NCI-H748 (cell line): ENCODE data around the gene UBXN6.
A peak's percentile ranks its signal among the peaks of the same experiment; 100 is the strongest.

Source experiments
- DNase-seq: peaks from one replicate; lab custom pipeline; 2025; ENCODE audit not compliant: unreplicated experiment; lab: John Stamatoyannopoulos, UW

Gene UBXN6

DNA sequence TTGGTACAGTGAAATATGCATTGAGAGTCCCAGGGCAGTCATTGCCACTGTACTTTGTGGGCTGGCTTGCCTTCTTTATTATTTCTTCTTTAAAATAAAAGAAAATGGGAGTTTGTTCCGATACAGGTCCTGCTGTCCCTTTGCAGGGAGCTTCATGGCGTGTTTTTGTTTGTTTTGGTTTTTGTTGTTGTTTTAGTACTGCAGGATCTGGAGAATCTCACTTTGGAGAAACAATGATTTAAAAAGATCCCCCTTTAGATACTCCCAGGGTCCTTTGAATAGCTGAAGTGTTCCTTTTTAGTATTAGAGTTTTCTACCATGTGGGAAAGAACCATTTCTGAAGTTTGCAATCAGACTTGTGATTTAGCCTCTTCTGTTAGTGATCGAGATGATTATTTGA lies 44.0 kb downstream of the UBXN6 start:
- no peak for DNase-seq

GRCh38 chr19:4409123-4409933 lies 48.3 kb downstream of the UBXN6 start:
- no peak for DNase-seq

DNA sequence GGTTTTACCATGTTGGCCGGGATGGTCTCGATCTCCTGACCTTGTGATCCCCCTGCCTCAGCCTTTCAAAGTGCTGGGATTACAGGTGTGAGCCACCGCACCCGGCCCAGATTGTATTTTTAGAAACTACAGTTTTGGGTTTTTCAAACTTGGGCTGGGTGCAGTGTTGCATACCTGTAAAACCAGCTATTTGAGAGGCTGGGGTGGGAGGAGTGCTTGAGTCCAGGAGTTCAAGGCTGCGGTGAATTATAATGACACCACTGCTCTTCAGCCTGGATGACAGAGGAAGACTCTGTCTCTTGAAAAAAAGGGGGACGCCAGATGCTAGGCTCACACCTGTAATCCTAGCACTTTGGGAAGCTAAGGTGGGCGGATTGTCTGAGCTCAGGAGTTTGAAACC lies 51.0 kb downstream of the UBXN6 start:
- DNase-seq = no peak

DNA sequence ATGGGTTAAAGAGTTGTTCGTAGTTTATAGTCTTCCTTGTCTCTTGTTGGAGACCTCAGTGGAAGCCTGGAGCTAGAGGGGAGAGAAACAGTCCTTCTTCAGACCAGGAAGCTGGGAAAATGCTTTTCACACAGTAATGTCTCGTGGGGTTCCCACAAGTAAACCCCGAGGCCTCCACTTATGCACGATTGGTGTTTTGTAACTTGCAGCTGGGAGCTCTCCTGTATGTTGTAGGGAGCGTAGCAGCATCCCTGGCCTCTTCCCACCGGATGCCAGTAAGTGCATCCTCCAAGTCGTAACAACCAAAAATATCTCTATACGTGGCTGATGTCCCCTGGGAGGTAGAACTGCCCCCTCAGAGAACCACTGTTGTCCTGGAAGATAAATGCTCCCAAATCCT lies 51.6 kb downstream of the UBXN6 start:
- DNase-seq = no peak

- DNase-seq = no peak
Observed at GRCh38 chr19:4403005-4403761, 54.4 kb downstream of the UBXN6 start.

DNA sequence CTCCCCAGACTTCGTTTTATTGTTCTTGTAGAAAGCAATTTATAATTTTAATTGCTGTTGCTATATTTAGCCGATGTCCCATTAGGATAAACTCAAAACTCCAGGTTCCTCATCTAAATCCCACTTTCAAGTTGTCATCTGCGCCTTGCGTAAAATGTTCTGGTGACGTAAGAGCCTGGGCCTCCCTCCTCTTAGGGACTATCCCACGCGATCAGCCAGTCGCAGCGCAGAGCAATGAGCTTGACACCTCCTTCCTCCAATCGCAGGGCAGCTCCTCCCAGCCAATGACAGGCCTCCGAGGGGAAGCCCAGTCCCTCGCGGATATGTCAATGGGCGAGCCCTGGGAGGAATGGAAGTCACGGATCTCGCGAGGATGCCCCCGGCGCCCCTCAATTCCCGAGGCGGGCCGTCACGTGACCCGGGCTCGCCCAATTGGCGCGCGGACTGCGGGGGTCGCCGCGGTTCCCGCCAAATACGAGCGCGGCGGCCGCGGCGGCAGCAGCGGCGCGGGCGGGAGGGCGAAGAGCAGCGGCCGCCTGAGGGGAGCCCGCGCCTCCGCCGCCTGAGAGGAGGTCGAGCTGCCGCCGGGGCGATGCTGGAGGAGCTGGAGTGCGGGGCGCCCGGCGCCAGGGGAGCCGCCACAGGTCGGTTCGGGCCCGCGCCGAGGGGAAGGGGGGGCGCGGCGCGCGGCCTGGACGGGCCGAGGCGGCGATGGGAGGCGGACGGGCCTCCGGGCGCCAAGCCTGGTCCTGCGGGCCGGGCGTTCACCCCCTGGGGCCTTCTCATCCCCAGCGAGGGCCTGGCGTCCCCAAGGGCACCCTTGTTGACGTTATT lies 55.2 kb downstream of the UBXN6 start, which contains the start of gene CHAF1A:
Gene CHAF1A (plus strand): TSS at position 470 of the 834 bp plus-strand sequence. CDS start 123 bp downstream, at position 593.
- peak; percentile 100 for DNase-seq

- no peak for DNase-seq
Observed at GRCh38 chr19:4401769-4402170, 55.8 kb downstream of the UBXN6 start.

DNA sequence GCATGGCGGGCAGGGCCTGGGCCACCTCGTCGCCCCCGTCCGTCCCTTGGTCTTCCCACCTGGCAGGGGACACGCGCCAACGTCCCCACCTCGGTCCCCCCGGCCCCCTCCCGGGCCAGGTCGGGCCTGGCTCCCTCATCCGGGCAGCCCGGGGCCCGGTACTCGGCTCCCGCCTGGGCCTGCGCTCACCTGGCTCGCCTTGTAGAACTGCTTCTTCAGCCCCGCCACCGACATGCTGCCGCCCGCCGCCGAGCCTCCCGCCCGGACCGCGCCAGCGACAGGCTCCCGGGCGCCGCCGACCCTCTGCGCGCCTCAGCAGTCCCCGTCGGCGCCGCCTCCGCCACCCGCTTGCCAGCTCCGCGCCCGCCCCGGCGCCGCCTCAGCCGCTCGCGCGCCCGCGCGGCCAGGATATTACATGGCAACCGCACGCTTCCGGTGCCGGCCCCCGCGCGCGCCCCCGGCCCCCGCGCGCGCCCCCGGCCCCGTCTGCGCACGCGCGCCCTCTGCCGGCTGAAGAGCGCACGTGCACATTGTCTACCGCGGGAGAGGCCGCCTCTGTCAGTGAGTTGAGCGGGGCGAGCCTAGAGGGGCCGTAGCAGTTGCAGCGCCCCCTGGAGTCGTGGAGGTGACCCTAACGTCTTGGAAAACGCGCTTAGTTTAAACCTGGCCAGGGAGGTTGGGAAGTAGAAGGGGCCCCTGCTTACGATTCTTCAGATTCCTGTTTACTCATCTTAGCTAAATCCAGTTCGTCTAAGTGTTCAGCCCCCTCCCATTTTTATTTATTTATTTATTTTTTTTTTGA lies 57.3 kb downstream of the UBXN6 start, which contains the start of gene SH3GL1:
Gene SH3GL1 (minus strand): TSS at position 413 of the 802 bp plus-strand sequence. CDS start 179 bp downstream, at position 234.
- peak; percentile 96 for DNase-seq

DNA sequence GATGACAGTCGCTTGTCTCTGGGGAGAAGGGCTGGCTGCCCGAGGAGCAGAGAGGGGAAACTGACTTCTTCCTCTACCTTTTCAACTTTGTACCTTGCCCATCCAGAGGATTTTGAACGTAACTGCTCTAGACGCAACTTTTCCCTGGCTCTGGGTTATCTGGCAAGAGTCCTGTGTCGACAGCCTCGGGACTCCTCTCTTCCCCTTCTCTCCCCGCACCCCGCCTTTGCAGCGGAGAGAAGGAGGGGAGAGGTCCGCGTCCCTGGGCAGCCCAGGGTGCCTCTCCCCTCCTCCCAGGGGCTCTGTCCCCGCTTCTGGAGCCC lies 57.8 kb downstream of the UBXN6 start:
- DNase-seq = peak; percentile 56

- DNase-seq = no peak
Observed at GRCh38 chr19:4396949-4397783, 60.4 kb downstream of the UBXN6 start.
